PFSK-1 (cell line): ENCODE measurements around the gene SKA1.

ENCODE experiments used
- FOXP2 ChIP-seq: optimal IDR thresholded peaks from 2 replicates; pipeline ENCODE3; 2011; ENCODE audit warnings: borderline replicate concordance, control low read depth, inconsistent platforms; ENCODE audit not compliant: insufficient read depth; ENCODE audit errors: extremely low read length, extremely low read depth
- POLR2AphosphoS5 ChIP-seq: IDR thresholded peaks from 2 replicates; pipeline ENCODE4 v1.6.1; 2012; ENCODE audit warnings: low read depth, mild to moderate bottlenecking, control low read depth, low read length, moderate library complexity
- REST ChIP-seq, 2 experiments: IDR thresholded peaks; 2 replicates each; pipeline versions ENCODE4 v1.6.1 to v1.8.0; 2011 to 2012; ENCODE audit warnings: low read depth in 2 of 2, low read length in 2 of 2, control low read depth in 1 of 2, inconsistent platforms in 1 of 2, mild to moderate bottlenecking in 1 of 2, moderate library complexity in 1 of 2; ENCODE audit not compliant: insufficient read depth in 1 of 2
- SIN3A ChIP-seq: IDR thresholded peaks from 2 replicates; pipeline ENCODE4 v1.6.1; 2012; ENCODE audit warnings: mild to moderate bottlenecking, low read length, moderate library complexity, borderline replicate concordance; ENCODE audit not compliant: insufficient read depth
- TAF1 ChIP-seq: IDR thresholded peaks from 2 replicates; pipeline ENCODE4 v1.6.1; 2012; ENCODE audit warnings: low read length, control low read depth, borderline replicate concordance; ENCODE audit not compliant: insufficient read depth

The SKA1 gene

GRCh38 chr18:50396005-50396660 is 21.3 kb downstream of the SKA1 start:
- no peak for TF ChIP-seq SIN3A

DNA sequence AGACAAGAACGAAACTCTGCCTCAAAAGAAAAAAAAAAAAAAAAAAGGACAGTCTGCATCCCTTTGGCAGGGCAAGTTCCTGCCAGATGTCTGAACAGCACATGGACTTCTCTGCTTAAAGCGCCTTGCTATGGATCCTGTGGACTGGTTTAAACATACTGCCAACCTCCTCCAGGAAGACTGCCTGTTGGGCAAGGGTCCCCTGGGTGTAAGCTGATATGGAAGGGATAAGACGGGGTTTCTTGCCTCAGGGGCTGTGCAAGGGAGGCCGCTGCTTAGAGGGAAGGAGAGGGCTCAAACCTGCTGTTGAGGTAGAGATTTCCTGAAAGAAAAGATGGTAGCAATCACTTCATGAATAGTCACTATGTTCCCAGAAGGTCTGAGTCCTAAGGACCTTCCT is 22.2 kb downstream of the SKA1 start:
- TF ChIP-seq TAF1 (no peak), SIN3A (no peak), REST (IDR thresholded peaks at IDR 0.05; ENCODE audit: insufficient read depth in 1 of 2, low read depth in 2 of 2, low read length in 2 of 2) (no peak), FOXP2 (no peak), POLR2AphosphoS5 (no peak)

GRCh38 chr18:50398099-50398498 is 23.3 kb downstream of the SKA1 start:
- no peak for TF ChIP-seq REST (IDR thresholded peaks at IDR 0.05; ENCODE audit: insufficient read depth in 1 of 2, low read depth in 2 of 2, low read length in 2 of 2)
- TF ChIP-seq SIN3A, result no peak
- no peak for TF ChIP-seq FOXP2
- TF ChIP-seq TAF1, result no peak
- no peak for TF ChIP-seq POLR2AphosphoS5

DNA sequence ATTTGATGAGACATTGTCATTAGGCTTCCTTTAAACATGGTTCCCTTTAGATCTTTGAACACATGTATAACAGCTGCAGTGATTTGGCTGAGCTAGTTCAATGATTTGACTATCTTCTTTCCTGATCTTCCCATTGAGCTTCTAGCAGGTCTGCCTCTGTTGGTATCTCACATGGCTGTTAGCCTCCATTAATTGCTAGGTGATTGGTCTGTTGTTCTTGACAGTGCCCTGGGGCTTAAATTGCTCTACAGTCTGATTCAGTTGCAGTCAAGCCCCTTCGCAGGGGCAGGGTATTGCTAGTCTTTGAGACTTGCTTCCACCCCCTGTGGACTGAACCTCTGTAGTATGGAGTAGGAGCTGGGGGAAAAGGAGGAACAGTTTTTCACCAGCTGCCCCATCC is 24.1 kb downstream of the SKA1 start:
- TF ChIP-seq POLR2AphosphoS5, result no peak
- no peak for TF ChIP-seq REST (IDR thresholded peaks at IDR 0.05; ENCODE audit: insufficient read depth in 1 of 2, low read depth in 2 of 2, low read length in 2 of 2)
- TF ChIP-seq SIN3A, result no peak
- no peak for TF ChIP-seq FOXP2

DNA sequence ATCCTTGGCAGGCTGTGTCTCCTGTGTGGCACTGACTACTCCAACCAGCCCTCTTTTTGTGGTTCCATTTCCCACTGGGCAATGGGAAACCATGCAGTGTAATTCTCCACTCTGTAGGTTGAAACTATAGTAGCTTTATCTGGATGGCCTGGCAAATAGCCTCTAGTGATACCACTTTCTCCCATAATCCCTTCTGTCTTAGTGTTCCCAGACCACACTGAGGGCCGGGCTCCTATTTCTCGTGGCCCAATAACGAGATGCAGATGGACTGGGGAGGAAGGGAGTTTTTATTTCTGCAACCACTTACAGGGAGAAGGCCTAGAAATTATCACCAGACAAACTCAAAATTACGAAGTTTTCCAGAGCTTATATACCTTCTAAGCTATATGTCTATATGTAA is 24.7 kb downstream of the SKA1 start:
- TF ChIP-seq SIN3A (no peak), FOXP2 (no peak), REST (IDR thresholded peaks at IDR 0.05; ENCODE audit: insufficient read depth in 1 of 2, low read depth in 2 of 2, low read length in 2 of 2) (no peak), TAF1 (no peak), POLR2AphosphoS5 (no peak)
